ENCODE results near the gene SMIM11. TPM values are rescaled to one million over a fixed set of nuclear protein-coding genes. Genes with fewer than 3 reads are reported as not detected.

Gene SMIM11
- total and polyA plus RNA-seq, 7 donors: 3.5 to 14.6 (median 9.3) TPM; not detected in 1

GRCh38 chr21:34362670-34363069 is 12.6 kb upstream of the SMIM11 start:
- Histone ChIP-seq H3K36me3 (no peaks in the 10 kb centered on the region), H3K27ac (no peak overlapping the region), H3K9me3 (no peaks in the 10 kb centered on the region), H3K4me1 (peaks cover 0 to 4% (median 2%) of the 10 kb centered on the region in 4 donors), H3K27me3 (no peaks in the 10 kb centered on the region), H3K4me3 (no peak overlapping the region)
- intact Hi-C loops (cut with DNase I): loop anchor here (1.0 kb wide), 1 partner anchor 268 kb away; no protein-coding TSS in a partner anchor
- WGBS, 2 donors: 98 to 99% methylated on average over 3 of the region's 3 CpGs
- TF ChIP-seq POLR2A (IDR thresholded peaks at IDR 0.05): no peak
- DNase-seq: no peak

- Histone ChIP-seq H3K27ac (no peak within 1 kb of the TSS), H3K36me3 (no peaks in the 10 kb centered on the region), H3K9me3 (no peaks in the 10 kb centered on the region), H3K4me1 (peaks cover 0 to 4% (median 2%) of the 10 kb centered on the region in 4 donors), H3K27me3 (no peaks in the 10 kb centered on the region), H3K4me3 (no peak within 1 kb of the TSS)
- DNase-seq: no peak
- intact Hi-C loops (cut with DNase I): no loop called here
- TF ChIP-seq POLR2A (IDR thresholded peaks at IDR 0.05) (no peak), POLR2AphosphoS5 (IDR thresholded peaks at IDR 0.05) (no peak), EP300 (IDR thresholded peaks at IDR 0.05) (no peak), CTCF (IDR thresholded peaks at IDR 0.05) (no peak)
- 27 to 70% methylated on average over 3 of the region's 3 CpGs for WGBS, 2 donors
Observed at GRCh38 chr21:34363733-34364132, 11.6 kb upstream of the SMIM11 start, which contains the start of gene KCNE2. TSS of gene KCNE2 (plus strand) at chr21:34364006. CDS start at chr21:34370479, 6,473 bp downstream.

- TF ChIP-seq EP300 (IDR thresholded peaks at IDR 0.05) (no peak), POLR2AphosphoS5 (IDR thresholded peaks at IDR 0.05) (no peak), CTCF (IDR thresholded peaks at IDR 0.05) (no peak), POLR2A (IDR thresholded peaks at IDR 0.05) (no peak)
- Histone ChIP-seq H3K27me3 (no peaks in the 10 kb centered on the region), H3K36me3 (no peaks in the 10 kb centered on the region), H3K4me3 (no peak overlapping the region), H3K4me1 (peaks cover 0 to 4% (median 2%) of the 10 kb centered on the region in 4 donors), H3K9me3 (no peaks in the 10 kb centered on the region), H3K27ac (no peak overlapping the region)
- DNase-seq: no peak
- intact Hi-C loops (cut with DNase I): no loop called here
Observed at GRCh38 chr21:34364921-34365320, 10.4 kb upstream of the SMIM11 start.

- Histone ChIP-seq H3K36me3 (no peaks in the 10 kb centered on the region), H3K9me3 (no peaks in the 10 kb centered on the region), H3K27me3 (no peaks in the 10 kb centered on the region), H3K4me3 (no peak overlapping the region), H3K27ac (no peak overlapping the region), H3K4me1 (peaks cover 0 to 4% (median 2%) of the 10 kb centered on the region in 4 donors)
- peak; percentile 19 for DNase-seq
- intact Hi-C loops (cut with DNase I): no loop called here
- 88% methylated on average over 6 of the region's 6 CpGs for WGBS, 2 donors
- TF ChIP-seq POLR2AphosphoS5 (IDR thresholded peaks at IDR 0.05) (no peak), CTCF (IDR thresholded peaks at IDR 0.05) (no peak), POLR2A (IDR thresholded peaks at IDR 0.05) (no peak), EP300 (IDR thresholded peaks at IDR 0.05) (no peak)
Observed at GRCh38 chr21:34365809-34366208, 9.5 kb upstream of the SMIM11 start.

- no peaks in the 10 kb centered on the region for H3K9me3 ChIP-seq
- no peak overlapping the region for H3K4me3 ChIP-seq
- H3K27ac ChIP-seq: no peak overlapping the region
- H3K36me3 ChIP-seq: no peaks in the 10 kb centered on the region
- peak; percentile 69 for DNase-seq
- no peaks in the 10 kb centered on the region for H3K4me1 ChIP-seq
- intact Hi-C loops (cut with DNase I): no loop called here
- H3K27me3 ChIP-seq: no peaks in the 10 kb centered on the region
- peak in 3 of 4 experiments; percentile 31 to 69 (median 36) for TF ChIP-seq CTCF (IDR thresholded peaks at IDR 0.05)
- no peak for TF ChIP-seq POLR2A (IDR thresholded peaks at IDR 0.05)
- 74 to 78% methylated on average over 3 of the region's 3 CpGs for WGBS, 2 donors
Observed at GRCh38 chr21:34367320-34367935, 7.9 kb upstream of the SMIM11 start.

All from sigmoid colon (tissue), 7 donors.